ENCODE measurements around the gene NAV1. TPM values are rescaled to one million over a fixed set of nuclear protein-coding genes. Genes with fewer than 3 reads are reported as not detected.
"Not testable (repeated sequence)": the region's sequence is repeated elsewhere in the genome, so short reads cannot be mapped to it uniquely, and the experiment has no call there.

NAV1 gene
- total RNA-seq, 1 donor from 2014 or later, result 63.3 TPM

GRCh38 chr1:201570886-201571624 is 32.1 kb downstream of the NAV1 start:
- intact Hi-C loops (cut with micrococcal nuclease), result no loop called here
- ATAC-seq (peak; percentile 45), DNase-seq (no peak)

- ATAC-seq (no peak), DNase-seq (no peak)
- intact Hi-C loops (cut with micrococcal nuclease), result no loop called here
Measured at GRCh38 chr1:201573030-201573429, 34.1 kb downstream of the NAV1 start.

- ATAC-seq (peak; percentile 72), DNase-seq (no peak)
- intact Hi-C loops (cut with micrococcal nuclease), result no loop called here
Measured at GRCh38 chr1:201573923-201574322, 35.0 kb downstream of the NAV1 start.

- DNase-seq (no peak), ATAC-seq (no peak)
- intact Hi-C loops (cut with micrococcal nuclease), result no loop called here
Measured at GRCh38 chr1:201575912-201576311, 37.0 kb downstream of the NAV1 start.

GRCh38 chr1:201576914-201577313 is 38.0 kb downstream of the NAV1 start:
- DNase-seq (no peak), ATAC-seq (no peak)
- intact Hi-C loops (cut with micrococcal nuclease), result no loop called here

GRCh38 chr1:201578008-201578888 is 39.3 kb downstream of the NAV1 start:
- DNase-seq, result no peak
- intact Hi-C loops (cut with micrococcal nuclease), result no loop called here

GRCh38 chr1:201581371-201581770 is 42.4 kb downstream of the NAV1 start:
- DNase-seq; ATAC-seq; intact Hi-C loops (cut with micrococcal nuclease): not testable (repeated sequence)

More at GRCh38 chr1:201578008-201578888, 39.3 kb downstream of the NAV1 start:
- ATAC-seq, result no peak

- DNase-seq (no peak), ATAC-seq (peak; percentile 26)
- intact Hi-C loops (cut with micrococcal nuclease), result no loop called here
Measured at GRCh38 chr1:201582705-201583442, 43.9 kb downstream of the NAV1 start.

- DNase-seq, result no peak
- ATAC-seq, result peak; percentile 72
- intact Hi-C loops (cut with micrococcal nuclease), result no loop called here
Measured at GRCh38 chr1:201583663-201584062, 44.7 kb downstream of the NAV1 start.

- ATAC-seq (peak; percentile 94), DNase-seq (peak; percentile 72)
- intact Hi-C loops (cut with micrococcal nuclease), result no loop called here
Measured at GRCh38 chr1:201584471-201585092, 45.7 kb downstream of the NAV1 start.

- intact Hi-C loops (cut with micrococcal nuclease), result no loop called here
- ATAC-seq, result peak; percentile 4
- no peak for DNase-seq
Measured at GRCh38 chr1:201585093-201585483, 46.2 kb downstream of the NAV1 start.

GRCh38 chr1:201585901-201586300 is 47.0 kb downstream of the NAV1 start:
- ATAC-seq (no peak), DNase-seq (no peak)
- intact Hi-C loops (cut with micrococcal nuclease), result no loop called here

GRCh38 chr1:201586806-201587205 is 47.9 kb downstream of the NAV1 start:
- intact Hi-C loops (cut with micrococcal nuclease), result no loop called here
- ATAC-seq, result no peak
- no peak for DNase-seq

- ATAC-seq (no peak), DNase-seq (no peak)
- intact Hi-C loops (cut with micrococcal nuclease), result no loop called here
Measured at GRCh38 chr1:201587729-201588128, 48.8 kb downstream of the NAV1 start.

Other genes with a start within 250 kb of the NAV1 start
- 10,350 TPM for gene TNNT2, start 161.4 kb upstream of the NAV1 start, total RNA-seq
- 2.2 TPM for gene LAD1, start 139.8 kb upstream of the NAV1 start, total RNA-seq
- gene TNNI1, start 117.4 kb upstream of the NAV1 start, total RNA-seq, result 1.1 TPM
- gene PHLDA3, start 69.9 kb upstream of the NAV1 start, total RNA-seq, result 20.4 TPM
- 41.4 TPM for gene CSRP1, start 32.0 kb upstream of the NAV1 start, total RNA-seq

All from left ventricle myocardium superior (tissue), 1 donor.